ENCODE data around the gene PCNX3. TPM values are rescaled to one million over a fixed set of nuclear protein-coding genes. Genes with fewer than 3 reads are reported as not detected.

The PCNX3 gene
- total and polyA plus RNA-seq, 2 of the 13 experiments (the other 11 are each of a cell fraction or from before 2014, with no cell fraction given) = 16.2 to 23.0 TPM

DNA sequence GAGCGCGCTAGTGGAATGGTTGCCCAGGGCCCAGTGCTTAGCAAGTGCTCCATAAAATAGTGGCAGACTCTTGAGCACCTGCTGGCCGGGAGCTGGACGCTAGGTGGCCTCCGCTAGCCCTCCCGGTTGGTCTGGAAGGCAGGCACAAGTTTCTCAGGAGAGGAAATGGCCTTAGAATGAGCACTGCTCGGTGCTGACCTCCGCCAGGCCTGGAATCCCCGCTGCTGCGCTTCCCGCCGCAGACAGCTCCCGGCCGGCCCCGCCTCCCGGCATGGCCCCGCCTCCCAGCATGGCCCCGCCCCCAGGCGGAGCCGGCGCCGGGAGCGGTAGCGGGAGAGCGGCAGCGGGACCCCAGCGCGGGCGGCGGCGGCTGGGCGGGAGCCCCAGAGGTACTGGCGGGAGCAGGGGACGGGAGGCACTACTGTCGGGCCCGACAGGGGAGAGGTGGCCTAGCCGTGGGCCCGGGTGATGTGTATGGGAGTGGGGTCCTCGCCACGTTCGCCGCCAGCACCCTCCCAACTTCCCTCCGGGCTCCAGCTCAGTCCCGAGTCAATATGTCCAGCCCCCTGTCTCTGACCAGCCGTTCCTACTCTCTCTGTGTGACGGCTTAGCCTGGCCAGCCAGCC lies 22.3 kb downstream of the PCNX3 start, which contains the start of gene SIPA1 (continued):
- TF ChIP-seq, protein P1, sequence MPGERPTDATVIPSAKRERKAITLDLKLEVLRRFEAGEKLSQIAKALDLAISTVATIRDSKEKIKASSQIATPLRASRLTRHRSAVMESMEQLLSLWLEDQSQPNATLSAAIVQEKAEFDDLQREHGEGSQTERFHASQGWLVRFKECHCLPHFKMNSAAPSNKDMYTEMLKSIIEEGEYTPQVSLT (CRISPR knock-in tag; IDR thresholded peaks at IDR 0.05; ENCODE audit: borderline replicate concordance, low read depth) = no peak
- TF ChIP-seq, protein P2, sequence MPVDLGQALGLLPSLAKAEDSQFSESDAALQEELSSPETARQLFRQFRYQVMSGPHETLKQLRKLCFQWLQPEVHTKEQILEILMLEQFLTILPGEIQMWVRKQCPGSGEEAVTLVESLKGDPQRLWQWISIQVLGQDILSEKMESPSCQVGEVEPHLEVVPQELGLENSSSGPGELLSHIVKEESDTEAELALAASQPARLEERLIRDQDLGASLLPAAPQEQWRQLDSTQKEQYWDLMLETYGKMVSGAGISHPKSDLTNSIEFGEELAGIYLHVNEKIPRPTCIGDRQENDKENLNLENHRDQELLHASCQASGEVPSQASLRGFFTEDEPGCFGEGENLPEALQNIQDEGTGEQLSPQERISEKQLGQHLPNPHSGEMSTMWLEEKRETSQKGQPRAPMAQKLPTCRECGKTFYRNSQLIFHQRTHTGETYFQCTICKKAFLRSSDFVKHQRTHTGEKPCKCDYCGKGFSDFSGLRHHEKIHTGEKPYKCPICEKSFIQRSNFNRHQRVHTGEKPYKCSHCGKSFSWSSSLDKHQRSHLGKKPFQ (CRISPR knock-in tag; IDR thresholded peaks at IDR 0.05; ENCODE audit: insufficient replicate concordance) = no peak
- TF ChIP-seq, protein P3, sequence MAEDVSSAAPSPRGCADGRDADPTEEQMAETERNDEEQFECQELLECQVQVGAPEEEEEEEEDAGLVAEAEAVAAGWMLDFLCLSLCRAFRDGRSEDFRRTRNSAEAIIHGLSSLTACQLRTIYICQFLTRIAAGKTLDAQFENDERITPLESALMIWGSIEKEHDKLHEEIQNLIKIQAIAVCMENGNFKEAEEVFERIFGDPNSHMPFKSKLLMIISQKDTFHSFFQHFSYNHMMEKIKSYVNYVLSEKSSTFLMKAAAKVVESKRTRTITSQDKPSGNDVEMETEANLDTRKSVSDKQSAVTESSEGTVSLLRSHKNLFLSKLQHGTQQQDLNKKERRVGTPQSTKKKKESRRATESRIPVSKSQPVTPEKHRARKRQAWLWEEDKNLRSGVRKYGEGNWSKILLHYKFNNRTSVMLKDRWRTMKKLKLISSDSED (CRISPR knock-in tag; IDR thresholded peaks at IDR 0.05) = no peak
- TF ChIP-seq, protein P4, sequence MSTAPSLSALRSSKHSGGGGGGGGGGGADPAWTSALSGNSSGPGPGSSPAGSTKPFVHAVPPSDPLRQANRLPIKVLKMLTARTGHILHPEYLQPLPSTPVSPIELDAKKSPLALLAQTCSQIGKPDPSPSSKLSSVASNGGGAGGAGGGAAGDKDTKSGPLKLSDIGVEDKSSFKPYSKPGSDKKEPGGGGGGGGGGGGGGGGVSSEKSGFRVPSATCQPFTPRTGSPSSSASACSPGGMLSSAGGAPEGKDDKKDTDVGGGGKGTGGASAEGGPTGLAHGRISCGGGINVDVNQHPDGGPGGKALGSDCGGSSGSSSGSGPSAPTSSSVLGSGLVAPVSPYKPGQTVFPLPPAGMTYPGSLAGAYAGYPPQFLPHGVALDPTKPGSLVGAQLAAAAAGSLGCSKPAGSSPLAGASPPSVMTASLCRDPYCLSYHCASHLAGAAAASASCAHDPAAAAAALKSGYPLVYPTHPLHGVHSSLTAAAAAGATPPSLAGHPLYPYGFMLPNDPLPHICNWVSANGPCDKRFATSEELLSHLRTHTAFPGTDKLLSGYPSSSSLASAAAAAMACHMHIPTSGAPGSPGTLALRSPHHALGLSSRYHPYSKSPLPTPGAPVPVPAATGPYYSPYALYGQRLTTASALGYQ (CRISPR knock-in tag; IDR thresholded peaks at IDR 0.05) = no peak
- TF ChIP-seq, protein P5, sequence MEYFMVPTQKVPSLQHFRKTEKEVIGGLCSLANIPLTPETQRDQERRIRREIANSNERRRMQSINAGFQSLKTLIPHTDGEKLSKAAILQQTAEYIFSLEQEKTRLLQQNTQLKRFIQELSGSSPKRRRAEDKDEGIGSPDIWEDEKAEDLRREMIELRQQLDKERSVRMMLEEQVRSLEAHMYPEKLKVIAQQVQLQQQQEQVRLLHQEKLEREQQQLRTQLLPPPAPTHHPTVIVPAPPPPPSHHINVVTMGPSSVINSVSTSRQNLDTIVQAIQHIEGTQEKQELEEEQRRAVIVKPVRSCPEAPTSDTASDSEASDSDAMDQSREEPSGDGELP (IDR thresholded peaks at IDR 0.05; ENCODE audit: borderline replicate concordance, low read depth) = peak; percentile 26; the same call in 1 of the 2 replicates
- TF ChIP-seq ZNF180 (CRISPR knock-in tag; IDR thresholded peaks at IDR 0.05; ENCODE audit: borderline replicate concordance, low read depth) (no peak), ZNF772 (CRISPR knock-in tag; IDR thresholded peaks at IDR 0.05) (0 out of 2 replicates have a peak, but pooled peaks have one; percentile 36), SAFB2 (CRISPR knock-in tag; IDR thresholded peaks at IDR 0.05; ENCODE audit: borderline replicate concordance, low read depth) (no peak), ARHGAP35 (CRISPR knock-in tag; IDR thresholded peaks at IDR 0.05; ENCODE audit: borderline replicate concordance) (no peak), HCFC1 (IDR thresholded peaks at IDR 0.05; ENCODE audit: low read depth, low read length) (no peak), ZNF17 (CRISPR knock-in tag; IDR thresholded peaks at IDR 0.05) (no peak), WIZ (CRISPR knock-in tag; IDR thresholded peaks at IDR 0.05) (no peak), ZNF678 (CRISPR knock-in tag; IDR thresholded peaks at IDR 0.05) (no peak), NONO (IDR thresholded peaks at IDR 0.05) (no peak), NONO (CRISPR knock-in tag; conservative IDR thresholded peaks at IDR 0.05) (no peak), ZFY (CRISPR knock-in tag; IDR thresholded peaks at IDR 0.05) (peak; percentile 13; the same call in 1 of the 2 replicates), ZNF24 (IDR thresholded peaks at IDR 0.05) (no peak), ZBTB7A (CRISPR knock-in tag; IDR thresholded peaks at IDR 0.05) (no peak; the same call in 1 of the 2 replicates), ZFYVE20 (CRISPR knock-in tag; IDR thresholded peaks at IDR 0.05; ENCODE audit: borderline replicate concordance, low read depth) (no peak)
- TF ChIP-seq, protein P6, sequence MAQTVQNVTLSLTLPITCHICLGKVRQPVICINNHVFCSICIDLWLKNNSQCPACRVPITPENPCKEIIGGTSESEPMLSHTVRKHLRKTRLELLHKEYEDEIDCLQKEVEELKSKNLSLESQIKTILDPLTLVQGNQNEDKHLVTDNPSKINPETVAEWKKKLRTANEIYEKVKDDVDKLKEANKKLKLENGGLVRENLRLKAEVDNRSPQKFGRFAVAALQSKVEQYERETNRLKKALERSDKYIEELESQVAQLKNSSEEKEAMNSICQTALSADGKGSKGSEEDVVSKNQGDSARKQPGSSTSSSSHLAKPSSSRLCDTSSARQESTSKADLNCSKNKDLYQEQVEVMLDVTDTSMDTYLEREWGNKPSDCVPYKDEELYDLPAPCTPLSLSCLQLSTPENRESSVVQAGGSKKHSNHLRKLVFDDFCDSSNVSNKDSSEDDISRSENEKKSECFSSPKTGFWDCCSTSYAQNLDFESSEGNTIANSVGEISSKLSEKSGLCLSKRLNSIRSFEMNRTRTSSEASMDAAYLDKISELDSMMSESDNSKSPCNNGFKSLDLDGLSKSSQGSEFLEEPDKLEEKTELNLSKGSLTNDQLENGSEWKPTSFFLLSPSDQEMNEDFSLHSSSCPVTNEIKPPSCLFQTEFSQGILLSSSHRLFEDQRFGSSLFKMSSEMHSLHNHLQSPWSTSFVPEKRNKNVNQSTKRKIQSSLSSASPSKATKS (CRISPR knock-in tag; IDR thresholded peaks at IDR 0.05) = no peak
